ENCODE measurements around the gene GRIN2A. TPM values are rescaled to one million over a fixed set of nuclear protein-coding genes. Genes with fewer than 3 reads are reported as not detected.

The GRIN2A gene
- total RNA-seq, 1 donor from 2014 or later = not detected

DNA sequence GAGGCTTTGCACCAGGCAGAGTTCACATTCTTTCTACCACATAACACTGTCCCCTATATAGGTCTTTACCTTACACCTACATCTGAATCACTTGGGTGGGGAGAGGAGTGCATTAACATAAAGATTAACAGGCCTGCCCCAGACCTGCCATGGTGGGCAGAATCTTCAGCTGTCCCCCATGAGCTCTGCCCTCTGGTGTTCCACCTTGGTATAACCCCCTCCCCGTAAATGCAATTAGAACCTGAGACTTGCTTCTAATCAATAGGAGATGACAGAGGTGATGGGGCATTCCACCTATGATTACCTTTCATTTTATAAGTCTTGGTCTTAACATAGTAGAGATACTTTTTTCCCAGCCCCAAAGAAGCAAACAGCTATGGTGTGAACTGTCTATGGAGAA is 20.4 kb upstream of the GRIN2A start:
- no peak overlapping the region for H3K4me3 Mint-ChIP-seq (ENCODE audit: unreplicated experiment)
- no peaks in the 10 kb centered on the region for H3K27me3 Mint-ChIP-seq (ENCODE audit: unreplicated experiment)
- H3K27ac Mint-ChIP-seq (ENCODE audit: unreplicated experiment) = no peak overlapping the region
- no peak for DNase-seq (ENCODE audit: extremely low spot score, unreplicated experiment)
- H3K9me3 Mint-ChIP-seq (ENCODE audit: unreplicated experiment) = peaks cover 11% of the 10 kb centered on the region
- no peaks in the 10 kb centered on the region for H3K36me3 Mint-ChIP-seq (ENCODE audit: unreplicated experiment)
- no peaks in the 10 kb centered on the region for H3K4me1 Mint-ChIP-seq (ENCODE audit: unreplicated experiment)
- TF ChIP-seq CTCF (IDR thresholded peaks at IDR 0.05) = no peak

GRCh38 chr16:10200637-10201586 is 18.7 kb upstream of the GRIN2A start:
- Mint-ChIP-seq H3K27me3 (ENCODE audit: unreplicated experiment) (no peaks in the 10 kb centered on the region), H3K4me3 (ENCODE audit: unreplicated experiment) (no peak overlapping the region), H3K27ac (ENCODE audit: unreplicated experiment) (no peak overlapping the region), H3K36me3 (ENCODE audit: unreplicated experiment) (no peaks in the 10 kb centered on the region), H3K4me1 (ENCODE audit: unreplicated experiment) (no peaks in the 10 kb centered on the region), H3K9me3 (ENCODE audit: unreplicated experiment) (peaks cover 14% of the 10 kb centered on the region)
- TF ChIP-seq CTCF (IDR thresholded peaks at IDR 0.05) = no peak
- DNase-seq (ENCODE audit: extremely low spot score, unreplicated experiment) = no peak

DNA sequence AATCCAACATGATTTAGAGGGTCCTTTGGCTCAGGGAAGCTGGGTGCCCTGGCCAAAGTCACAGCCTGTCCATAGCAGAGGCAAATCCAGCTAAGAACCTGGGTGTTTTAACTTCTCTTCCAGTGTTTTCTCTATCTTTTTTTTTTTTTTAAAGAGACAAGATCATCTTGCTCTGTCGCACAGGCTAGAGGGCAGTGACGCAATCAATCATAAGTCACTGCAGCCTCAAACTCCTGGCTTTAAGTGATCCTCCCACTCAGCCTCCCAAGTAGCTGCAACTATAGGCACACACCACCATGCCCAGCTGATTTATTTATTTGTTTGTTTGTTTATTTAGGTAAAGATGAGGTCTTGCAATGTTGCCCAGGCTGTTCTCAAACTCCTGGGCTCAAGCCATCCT is 14.8 kb upstream of the GRIN2A start:
- TF ChIP-seq CTCF (IDR thresholded peaks at IDR 0.05) = no peak
- no peak overlapping the region for H3K4me3 Mint-ChIP-seq (ENCODE audit: unreplicated experiment)

DNA sequence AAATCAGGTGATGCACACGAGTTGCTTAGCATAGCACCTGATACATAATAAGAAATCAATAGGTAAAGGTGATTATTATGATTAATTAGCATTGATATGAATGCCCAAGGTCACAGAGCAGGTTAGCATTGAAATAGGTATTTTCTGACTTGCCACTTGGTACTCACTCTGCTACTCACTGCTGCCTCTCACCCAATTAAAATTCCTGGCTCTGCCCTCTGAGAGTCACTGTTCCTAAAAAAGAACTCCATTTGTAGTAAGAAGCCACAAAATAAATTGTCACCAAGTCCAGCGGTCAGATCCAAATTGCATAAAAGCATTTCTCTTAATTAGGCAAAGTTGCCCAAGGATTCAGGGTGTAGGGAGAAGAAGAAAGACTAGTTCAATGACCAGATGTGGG is 8.9 kb upstream of the GRIN2A start:
- peaks cover 5% of the 10 kb centered on the region for H3K9me3 Mint-ChIP-seq (ENCODE audit: unreplicated experiment)
- H3K36me3 Mint-ChIP-seq (ENCODE audit: unreplicated experiment) = no peaks in the 10 kb centered on the region
- H3K4me3 Mint-ChIP-seq (ENCODE audit: unreplicated experiment) = no peak overlapping the region
- no peak overlapping the region for H3K27ac Mint-ChIP-seq (ENCODE audit: unreplicated experiment)
- no peaks in the 10 kb centered on the region for H3K27me3 Mint-ChIP-seq (ENCODE audit: unreplicated experiment)
- no peaks in the 10 kb centered on the region for H3K4me1 Mint-ChIP-seq (ENCODE audit: unreplicated experiment)
- DNase-seq (ENCODE audit: extremely low spot score, unreplicated experiment) = no peak
- TF ChIP-seq CTCF (IDR thresholded peaks at IDR 0.05) = no peak

More for the DNA sequence above, 14.8 kb upstream of the GRIN2A start:
- no peaks in the 10 kb centered on the region for H3K4me1 Mint-ChIP-seq (ENCODE audit: unreplicated experiment)
- peaks cover 12% of the 10 kb centered on the region for H3K9me3 Mint-ChIP-seq (ENCODE audit: unreplicated experiment)
- no peak for DNase-seq (ENCODE audit: extremely low spot score, unreplicated experiment)
- no peaks in the 10 kb centered on the region for H3K27me3 Mint-ChIP-seq (ENCODE audit: unreplicated experiment)
- H3K36me3 Mint-ChIP-seq (ENCODE audit: unreplicated experiment) = no peaks in the 10 kb centered on the region
- no peak overlapping the region for H3K27ac Mint-ChIP-seq (ENCODE audit: unreplicated experiment)

- no peak for DNase-seq (ENCODE audit: extremely low spot score, unreplicated experiment)
- peaks cover 5% of the 10 kb centered on the region for H3K9me3 Mint-ChIP-seq (ENCODE audit: unreplicated experiment)
- H3K27ac Mint-ChIP-seq (ENCODE audit: unreplicated experiment) = no peak overlapping the region
- no peaks in the 10 kb centered on the region for H3K27me3 Mint-ChIP-seq (ENCODE audit: unreplicated experiment)
- H3K4me3 Mint-ChIP-seq (ENCODE audit: unreplicated experiment) = no peak overlapping the region
- no peaks in the 10 kb centered on the region for H3K36me3 Mint-ChIP-seq (ENCODE audit: unreplicated experiment)
- H3K4me1 Mint-ChIP-seq (ENCODE audit: unreplicated experiment) = no peaks in the 10 kb centered on the region
- no peak for TF ChIP-seq CTCF (IDR thresholded peaks at IDR 0.05)
Observed at GRCh38 chr16:10189861-10190390, 7.7 kb upstream of the GRIN2A start.
